ENCODE results near the gene NADK2. TPM values are rescaled to one million over a fixed set of nuclear protein-coding genes. Genes with fewer than 3 reads are reported as not detected.

NADK2 gene
- total and polyA plus RNA-seq, 9 of the 15 experiments (the other 6 are each of a cell fraction or from before 2014, with no cell fraction given): 10.6 to 41.0 (median 24.0) TPM

- TF ChIP-seq HDAC6 (IDR thresholded peaks at IDR 0.05; ENCODE audit: low read depth, low read length): no peak
- no peak for TF ChIP-seq PTRF (tag; IDR thresholded peaks at IDR 0.05)
- no peak for TF ChIP-seq ZBTB43 (CRISPR knock-in tag; IDR thresholded peaks at IDR 0.05)
- TF ChIP-seq TAF9B (IDR thresholded peaks at IDR 0.05; ENCODE audit: partially characterized antibody): peak; percentile 61
- no peak for TF ChIP-seq ZBTB11 (CRISPR knock-in tag; IDR thresholded peaks at IDR 0.05)
- no peak for TF ChIP-seq ZNF75A (CRISPR knock-in tag; IDR thresholded peaks at IDR 0.05)
- TF ChIP-seq FOXP1 (CRISPR knock-in tag; IDR thresholded peaks at IDR 0.05): 0 out of 2 replicates have a peak, but pooled peaks have one; percentile 12
- TF ChIP-seq MBD1 (CRISPR knock-in tag; IDR thresholded peaks at IDR 0.05): no peak
- no peak for TF ChIP-seq ZBTB40 (IDR thresholded peaks at IDR 0.05)
- TF ChIP-seq ZBTB40 (CRISPR knock-in tag; IDR thresholded peaks at IDR 0.05): no peak
Observed at GRCh38 chr5:36150676-36151433, 90.9 kb downstream of the NADK2 start (continued).

Data from K562 (cell line).